PC-9 (cell line): ENCODE results near the gene UBE2D3.

Source experiments
- EZH2 ChIP-seq: fragments of 200-600 bp; sonication (generic); IDR thresholded peaks from 2 replicates; pipeline ENCODE4 v1.8.0; 2017; ENCODE audit warnings: antibody characterized with exemption, low read depth
- TF ChIP-seq, protein P1 (sequence below): fragments of 200-600 bp; sonication (generic); conservative IDR thresholded peaks from 2 replicates; pipeline ENCODE4 v1.6.1; 2017; ENCODE audit warnings: mixed run types, antibody characterized with exemption, mild to moderate bottlenecking, moderate library complexity

DNA sequence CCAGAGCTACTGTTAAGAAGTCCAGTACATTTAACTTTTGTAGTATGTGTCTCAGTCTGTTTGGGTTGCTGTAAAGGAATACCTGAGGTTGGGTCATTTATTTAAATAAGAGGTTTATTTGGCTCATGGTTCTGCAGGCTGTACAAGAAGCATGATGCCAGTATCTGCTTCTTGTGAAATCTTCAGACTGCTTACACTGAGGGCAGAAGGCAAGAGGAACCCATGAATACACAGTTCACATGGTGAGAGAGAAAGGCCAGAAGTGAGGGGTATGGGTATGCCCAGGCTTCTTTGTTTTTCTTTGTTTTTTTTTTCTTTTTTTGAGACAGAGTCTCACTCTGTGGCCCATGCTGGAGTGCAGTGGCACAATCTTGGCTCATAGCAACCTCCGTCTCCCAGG lies 35.4 kb upstream of the UBE2D3 start:
- TF ChIP-seq, protein P1, sequence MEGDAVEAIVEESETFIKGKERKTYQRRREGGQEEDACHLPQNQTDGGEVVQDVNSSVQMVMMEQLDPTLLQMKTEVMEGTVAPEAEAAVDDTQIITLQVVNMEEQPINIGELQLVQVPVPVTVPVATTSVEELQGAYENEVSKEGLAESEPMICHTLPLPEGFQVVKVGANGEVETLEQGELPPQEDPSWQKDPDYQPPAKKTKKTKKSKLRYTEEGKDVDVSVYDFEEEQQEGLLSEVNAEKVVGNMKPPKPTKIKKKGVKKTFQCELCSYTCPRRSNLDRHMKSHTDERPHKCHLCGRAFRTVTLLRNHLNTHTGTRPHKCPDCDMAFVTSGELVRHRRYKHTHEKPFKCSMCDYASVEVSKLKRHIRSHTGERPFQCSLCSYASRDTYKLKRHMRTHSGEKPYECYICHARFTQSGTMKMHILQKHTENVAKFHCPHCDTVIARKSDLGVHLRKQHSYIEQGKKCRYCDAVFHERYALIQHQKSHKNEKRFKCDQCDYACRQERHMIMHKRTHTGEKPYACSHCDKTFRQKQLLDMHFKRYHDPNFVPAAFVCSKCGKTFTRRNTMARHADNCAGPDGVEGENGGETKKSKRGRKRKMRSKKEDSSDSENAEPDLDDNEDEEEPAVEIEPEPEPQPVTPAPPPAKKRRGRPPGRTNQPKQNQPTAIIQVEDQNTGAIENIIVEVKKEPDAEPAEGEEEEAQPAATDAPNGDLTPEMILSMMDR, result no peak
- TF ChIP-seq EZH2, result no peak
